Lung (tissue), 12 donors: ENCODE measurements around the gene SKP2. TPM values are rescaled to one million over a fixed set of nuclear protein-coding genes. Genes with fewer than 3 reads are reported as not detected.

Source experiments
- ATAC-seq: fragments of 200-7000 bp; cut with Tn5 transposase; one replicate; pipeline ENCODE4 v1.9.1; 2020; ENCODE audit warnings: moderate number of reproducible peaks; ENCODE audit not compliant: insufficient read depth, low FRiP score
- DNase-seq, 3 donors: peaks; one replicate each; pipeline ENCODE4 v3.0.0-alpha.2; 2013 to 2017
- H3K27ac ChIP-seq, 2 donors: one replicate each; pipeline ENCODE4 v1.5.1; 2013; ENCODE audit warnings: mild to moderate bottlenecking in 2 of 2, moderate library complexity in 2 of 2, control low read depth in 1 of 2, inconsistent platforms in 1 of 2, low read depth in 1 of 2, low read length in 1 of 2
- H3K27me3 ChIP-seq, 3 donors: one replicate each; pipeline ENCODE4 v1.5.1; 2013; ENCODE audit warnings: low read length in 2 of 3; ENCODE audit not compliant: control insufficient read depth in 3 of 3, insufficient read depth in 3 of 3
- H3K36me3 ChIP-seq, 4 donors: one replicate each; pipeline ENCODE4 v1.5.1; 2013; ENCODE audit warnings: low read length in 4 of 4, mild to moderate bottlenecking in 1 of 4, moderate library complexity in 1 of 4; ENCODE audit not compliant: control insufficient read depth in 4 of 4, insufficient read depth in 4 of 4
- H3K4me1 ChIP-seq, 5 donors: one replicate each; pipeline ENCODE4 v1.5.1; 2013; ENCODE audit warnings: low read length in 5 of 5, mild to moderate bottlenecking in 2 of 5, moderate library complexity in 1 of 5; ENCODE audit not compliant: control insufficient read depth in 5 of 5, insufficient read depth in 5 of 5
- H3K4me3 ChIP-seq: one replicate; pipeline ENCODE4 v1.5.1; 2013; ENCODE audit warnings: mild to moderate bottlenecking, control low read depth, moderate library complexity
- H3K9ac ChIP-seq, 2 donors: one replicate each; pipeline ENCODE4 v1.5.1; 2013; ENCODE audit warnings: low read length in 2 of 2, control low read depth in 1 of 2; ENCODE audit not compliant: insufficient read depth in 1 of 2
- H3K9me3 ChIP-seq, 4 donors: one replicate each; pipeline ENCODE4 v1.5.1; 2013; ENCODE audit warnings: low read length in 3 of 4, mild to moderate bottlenecking in 1 of 4, moderate library complexity in 1 of 4; ENCODE audit not compliant: control insufficient read depth in 4 of 4, insufficient read depth in 3 of 4
- WGBS, 2 donors: extraction: QIAGEN DNeasy Blood & Tissue Kit; methylation state at CpG; one replicate each; pipeline ENCODE4 v1.1.7; 2013; 5-methylcytosine and 5-hydroxymethylcytosine counted together
- polyA plus RNA-seq, 2 donors: library from polyadenylated mRNA; stranded (reverse); fragments of 200-250 nt; gene quantifications; one replicate each; pipeline ENCODE4 v1.2.1, GENCODE V29; 2013
- total RNA-seq, 2 donors: library from RNA; depleted of rRNA in 1 of 2; stranded (reverse); fragments of >200 nt in 1 of 2; gene quantifications; one replicate each; pipeline ENCODE4 v1.2.1, GENCODE V29; 2014 to 2021
- TF ChIP-seq, protein P1 (sequence below): IDR thresholded peaks from 2 replicates; pipeline ENCODE4 v1.5.1; 2012; ENCODE audit warnings: mild to moderate bottlenecking; ENCODE audit errors: control extremely low read depth, extremely low read depth
- donor health status: control.
- donor health status: control.
- donor health status: Bipolar disorder and iron deficiency.
- donor health status: healthy.
- donor health status: DM: yes; HTN: yes; CAD: no.

Gene SKP2
- total and polyA plus RNA-seq, 4 donors, result 4.8 to 30.6 (median 10.0) TPM

DNA sequence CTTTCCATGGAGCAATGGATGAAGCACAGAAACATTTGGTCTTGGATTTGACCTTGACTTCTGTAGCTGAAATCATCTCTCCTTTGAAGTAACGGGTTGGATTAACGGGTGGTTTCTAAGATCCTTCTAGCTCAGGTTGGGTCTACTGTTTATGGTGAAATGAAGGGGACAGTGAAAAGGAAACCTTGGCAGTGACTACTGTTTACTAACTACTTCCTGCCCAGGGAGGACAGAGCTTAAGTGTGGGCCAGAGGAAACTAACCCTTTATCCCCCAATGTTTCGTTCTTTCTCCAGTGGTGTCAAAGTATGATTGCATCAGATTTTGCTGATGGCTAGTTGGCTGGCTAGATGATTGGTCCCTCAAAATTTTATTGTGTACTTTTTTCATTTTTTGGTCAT is 22.2 kb downstream of the SKP2 start:
- H3K27me3 ChIP-seq, result no peaks in the 10 kb centered on the region
- H3K4me1 ChIP-seq, result peaks cover 0 to 19% (median 0%) of the 10 kb centered on the region in 5 donors
- no peak for ATAC-seq
- H3K9me3 ChIP-seq, result peaks cover 0 to 3% (median 0%) of the 10 kb centered on the region in 4 donors
- 38 to 53% methylated on average over 3 of the region's 3 CpGs for WGBS, 2 donors
- H3K36me3 ChIP-seq, result peaks cover 16 to 41% (median 37%) of the 10 kb centered on the region in 4 donors
- H3K9ac ChIP-seq, result no peak overlapping the region
- H3K4me3 ChIP-seq, result no peak overlapping the region
- TF ChIP-seq, protein P1, sequence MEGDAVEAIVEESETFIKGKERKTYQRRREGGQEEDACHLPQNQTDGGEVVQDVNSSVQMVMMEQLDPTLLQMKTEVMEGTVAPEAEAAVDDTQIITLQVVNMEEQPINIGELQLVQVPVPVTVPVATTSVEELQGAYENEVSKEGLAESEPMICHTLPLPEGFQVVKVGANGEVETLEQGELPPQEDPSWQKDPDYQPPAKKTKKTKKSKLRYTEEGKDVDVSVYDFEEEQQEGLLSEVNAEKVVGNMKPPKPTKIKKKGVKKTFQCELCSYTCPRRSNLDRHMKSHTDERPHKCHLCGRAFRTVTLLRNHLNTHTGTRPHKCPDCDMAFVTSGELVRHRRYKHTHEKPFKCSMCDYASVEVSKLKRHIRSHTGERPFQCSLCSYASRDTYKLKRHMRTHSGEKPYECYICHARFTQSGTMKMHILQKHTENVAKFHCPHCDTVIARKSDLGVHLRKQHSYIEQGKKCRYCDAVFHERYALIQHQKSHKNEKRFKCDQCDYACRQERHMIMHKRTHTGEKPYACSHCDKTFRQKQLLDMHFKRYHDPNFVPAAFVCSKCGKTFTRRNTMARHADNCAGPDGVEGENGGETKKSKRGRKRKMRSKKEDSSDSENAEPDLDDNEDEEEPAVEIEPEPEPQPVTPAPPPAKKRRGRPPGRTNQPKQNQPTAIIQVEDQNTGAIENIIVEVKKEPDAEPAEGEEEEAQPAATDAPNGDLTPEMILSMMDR, result no peak
- no peak overlapping the region for H3K27ac ChIP-seq
- peak in 2 of 3 donors; percentile 36 to 67 for DNase-seq

DNA sequence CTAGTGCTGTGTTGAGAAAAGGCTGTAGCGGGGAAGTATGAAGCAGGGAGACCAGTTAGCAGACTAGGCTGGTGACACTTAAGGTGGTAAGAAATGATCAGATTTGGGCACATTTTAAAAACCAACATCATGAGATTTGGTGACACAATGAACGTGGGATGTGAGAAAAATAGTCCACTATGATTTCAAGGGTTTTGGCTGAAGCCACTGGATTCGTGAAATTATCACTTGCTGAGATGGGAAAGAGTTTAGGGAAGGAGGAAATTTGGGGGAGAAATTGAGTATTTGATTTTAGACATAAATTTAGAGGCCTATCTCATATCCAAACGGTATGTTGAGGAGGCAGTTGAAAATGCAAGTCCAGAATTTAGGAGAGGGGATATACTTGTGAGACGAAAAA is 23.1 kb downstream of the SKP2 start:
- H3K27ac ChIP-seq, result no peak overlapping the region
- H3K4me1 ChIP-seq, result peaks cover 0 to 19% (median 0%) of the 10 kb centered on the region in 5 donors
- no peak overlapping the region for H3K9ac ChIP-seq
- peaks cover 0 to 3% (median 0%) of the 10 kb centered on the region in 4 donors for H3K9me3 ChIP-seq
- H3K4me3 ChIP-seq, result no peak overlapping the region
- ATAC-seq (no peak), DNase-seq (no peak)
- H3K27me3 ChIP-seq, result no peaks in the 10 kb centered on the region
- H3K36me3 ChIP-seq, result peaks cover 16 to 39% (median 32%) of the 10 kb centered on the region in 4 donors
- WGBS, 2 donors, result 91 to 92% methylated on average over 5 of the region's 5 CpGs
- TF ChIP-seq, protein P1, result no peak

DNA sequence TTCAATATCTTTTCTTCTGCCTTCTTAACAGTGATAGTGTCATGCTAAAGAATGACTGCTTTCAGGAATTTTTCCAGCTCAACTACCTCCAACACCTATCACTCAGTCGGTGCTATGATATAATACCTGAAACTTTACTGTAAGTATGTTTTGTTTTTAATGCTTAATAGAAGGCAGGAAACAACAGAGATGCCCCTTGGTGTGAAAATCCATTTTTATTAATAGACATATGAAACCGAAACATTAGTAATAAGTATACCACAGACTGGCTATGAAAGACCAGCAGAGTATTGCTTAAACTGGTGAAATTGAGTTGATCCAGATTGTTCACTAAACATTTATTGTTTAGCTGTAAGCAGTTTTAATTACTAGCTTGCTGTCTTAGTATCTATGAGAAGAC is 25.2 kb downstream of the SKP2 start:
- DNase-seq (no peak), ATAC-seq (no peak)
- WGBS, 2 donors, result 78 to 85% methylated on average over 2 of the region's 2 CpGs
- TF ChIP-seq, protein P1, result no peak
- Histone ChIP-seq H3K9me3 (peaks cover 0 to 3% (median 0%) of the 10 kb centered on the region in 4 donors), H3K4me1 (peaks cover 0 to 19% (median 0%) of the 10 kb centered on the region in 5 donors), H3K9ac (no peak overlapping the region), H3K27me3 (no peaks in the 10 kb centered on the region), H3K4me3 (no peak overlapping the region), H3K36me3 (peaks cover 13 to 28% (median 27%) of the 10 kb centered on the region in 4 donors), H3K27ac (no peak overlapping the region)
